H1 (cell line): ENCODE data around the gene MRPS34. TPM values are rescaled to one million over a fixed set of nuclear protein-coding genes. Genes with fewer than 3 reads are reported as not detected.

Experiments used
- CTCF ChIA-PET: fragments of 300-600 bp; sonication (Branson Sonifier 250); formaldehyde crosslinking; loops from one replicate; lab custom pipeline; 2021; ENCODE audit not compliant: partially characterized antibody; lab: Charles Lee
- POLR2A ChIA-PET: fragments of 300-600 bp; sonication (Branson Sonifier 250); formaldehyde crosslinking; loops from one replicate; lab custom pipeline; 2021; ENCODE audit warnings: inconsistent platforms; ENCODE audit not compliant: partially characterized antibody; lab: Charles Lee
- DNase-seq, 2 experiments: peaks; one replicate each; pipeline versions ENCODE4 v3.0.0 to v3.0.0-alpha.2; 2010 to 2022; ENCODE audit warnings: low spot score in 2 of 2, low read depth in 1 of 2, mixed read lengths in 1 of 2
- FAIRE-seq: peaks from 2 replicates; lab custom pipeline; 2011; peaks lifted over from hg19 to GRCh38; lab: Jason Lieb, UNC
- H2AFZ ChIP-seq: 2 replicates; pipeline ENCODE4 v1.8.1; 2012; ENCODE audit warnings: low read length, inconsistent platforms
- H2AK5ac ChIP-seq: 2 replicates; pipeline ENCODE4 v1.6.1; 2013; ENCODE audit warnings: low read depth, low read length
- H2BK120ac ChIP-seq: replicated peaks from 2 replicates; pipeline ENCODE3; 2013; ENCODE audit warnings: low read depth, low read length, inconsistent platforms
- H2BK12ac ChIP-seq: 2 replicates; pipeline ENCODE4 v1.6.1; 2013; ENCODE audit warnings: low read depth, low read length
- H2BK15ac ChIP-seq: 2 replicates; pipeline ENCODE4 v1.6.1; 2013; ENCODE audit warnings: low read length
- H2BK20ac ChIP-seq: 2 replicates; pipeline ENCODE4 v1.6.1; 2013; ENCODE audit warnings: low read length
- H2BK5ac ChIP-seq: 2 replicates; pipeline ENCODE4 v1.6.1; 2013; ENCODE audit warnings: low read depth, low read length
- H3K14ac ChIP-seq: 2 replicates; pipeline ENCODE4 v1.6.1; 2013; ENCODE audit warnings: inconsistent platforms; ENCODE audit not compliant: insufficient read length
- H3K18ac ChIP-seq: 2 replicates; pipeline ENCODE4 v1.6.1; 2013; ENCODE audit warnings: low read length; ENCODE audit errors: extremely low read depth
- H3K23ac ChIP-seq: 2 replicates; pipeline ENCODE4 v1.6.1; 2013; ENCODE audit warnings: inconsistent platforms; ENCODE audit not compliant: insufficient read length
- H3K23me2 ChIP-seq: 2 replicates; pipeline ENCODE4 v1.6.1; 2013; ENCODE audit warnings: low read depth, low read length
- H3K27ac ChIP-seq: 2 replicates; pipeline ENCODE4 v1.6.1; 2011; ENCODE audit warnings: low read depth, low read length, inconsistent platforms
- H3K27me3 ChIP-seq, 4 experiments: replicated peaks in 1 of 4; 1 replicate in 1 of 4; 2 replicates in 3 of 4; pipeline versions ENCODE4 v1.6.1 to v1.8.1; 2011 to 2013; ENCODE audit warnings: low read length in 3 of 4, mild to moderate bottlenecking in 3 of 4, inconsistent platforms in 2 of 4, mixed read lengths in 2 of 4, moderate library complexity in 1 of 4; ENCODE audit not compliant: control insufficient read depth in 3 of 4, insufficient read depth in 3 of 4; ENCODE audit errors: extremely low read depth in 1 of 4
- H3K36me3 ChIP-seq, 4 experiments: 2 replicates each; pipeline versions ENCODE4 v1.6.1 to v1.8.1; 2011 to 2013; ENCODE audit warnings: mild to moderate bottlenecking in 4 of 4, low read length in 3 of 4, moderate library complexity in 2 of 4, control low read depth in 1 of 4, inconsistent platforms in 1 of 4; ENCODE audit not compliant: insufficient read depth in 4 of 4, control insufficient read depth in 2 of 4
- H3K4ac ChIP-seq: replicated peaks from 2 replicates; pipeline ENCODE3; 2013; ENCODE audit warnings: low read length, low read depth, mixed read lengths, inconsistent platforms; ENCODE audit not compliant: insufficient read length
- H3K4me1 ChIP-seq, 4 experiments: replicated peaks in 1 of 4; 1 replicate in 1 of 4; 2 replicates in 3 of 4; pipeline versions ENCODE4 v1.6.1 to v1.8.1; 2011 to 2013; ENCODE audit warnings: low read length in 3 of 4, inconsistent platforms in 2 of 4, mixed read lengths in 1 of 4; ENCODE audit not compliant: insufficient read depth in 4 of 4, control insufficient read depth in 3 of 4
- H3K4me2 ChIP-seq, 2 experiments: 2 replicates each; pipeline versions ENCODE4 v1.6.1 to v1.8.1; 2011 to 2013; ENCODE audit warnings: low read depth in 2 of 2, low read length in 2 of 2, control low read depth in 1 of 2, inconsistent platforms in 1 of 2, mild to moderate bottlenecking in 1 of 2; ENCODE audit not compliant: insufficient read depth in 1 of 2
- H3K4me3 ChIP-seq, 4 experiments: fragments of 200-600, 300-600 bp in 1 of 4; sonication (generic), shearing (Covaris generic), sonication (Bioruptor Twin) in 1 of 4; 2 replicates each; pipeline versions ENCODE4 v1.5.1 to v1.8.1; 2011 to 2016; ENCODE audit warnings: low read length in 4 of 4, low read depth in 3 of 4, control low read depth in 2 of 4, inconsistent platforms in 2 of 4, mild to moderate bottlenecking in 2 of 4, mixed read lengths in 1 of 4, moderate library complexity in 1 of 4; ENCODE audit not compliant: insufficient read depth in 2 of 4; ENCODE audit errors: extremely low read depth in 1 of 4
- H3K56ac ChIP-seq: replicated peaks from 2 replicates; pipeline ENCODE3; 2013; ENCODE audit warnings: low read depth, mild to moderate bottlenecking, mixed read lengths, low read length, inconsistent platforms; ENCODE audit not compliant: insufficient read length
- H3K79me1 ChIP-seq: 2 replicates; pipeline ENCODE4 v1.6.1; 2013; ENCODE audit warnings: low read depth, low read length, control low read depth
- H3K79me2 ChIP-seq, 2 experiments: 2 replicates each; pipeline versions ENCODE4 v1.6.1 to v1.8.1; 2012 to 2013; ENCODE audit warnings: low read length in 2 of 2, mild to moderate bottlenecking in 2 of 2, inconsistent platforms in 1 of 2; ENCODE audit not compliant: insufficient read depth in 2 of 2, control insufficient read depth in 1 of 2
- H3K9ac ChIP-seq, 4 experiments: replicated peaks in 1 of 4; 1 replicate in 1 of 4; 2 replicates in 3 of 4; pipeline versions ENCODE4 v1.6.1 to v1.8.1; 2011 to 2013; ENCODE audit warnings: low read depth in 3 of 4, low read length in 3 of 4, control low read depth in 2 of 4, mild to moderate bottlenecking in 2 of 4, moderate library complexity in 2 of 4, inconsistent platforms in 1 of 4; ENCODE audit errors: extremely low read depth in 1 of 4
- H3K9me3 ChIP-seq, 2 experiments: 2 replicates each; pipeline versions ENCODE4 v1.6.1 to v1.8.1; 2012 to 2013; ENCODE audit warnings: mild to moderate bottlenecking in 2 of 2, moderate library complexity in 2 of 2, control low read depth in 1 of 2, inconsistent platforms in 1 of 2, low read depth in 1 of 2, low read length in 1 of 2, mixed read lengths in 1 of 2; ENCODE audit not compliant: insufficient read depth in 2 of 2
- H4K20me1 ChIP-seq, 2 experiments: replicated peaks in 1 of 2; 2 replicates each; pipeline versions ENCODE3 to v1.8.1; 2011 to 2013; ENCODE audit warnings: inconsistent platforms in 2 of 2, low read length in 2 of 2, mild to moderate bottlenecking in 1 of 2; ENCODE audit not compliant: insufficient read depth in 2 of 2, control insufficient read depth in 1 of 2
- H4K5ac ChIP-seq: 2 replicates; pipeline ENCODE4 v1.6.1; 2013; ENCODE audit warnings: low read length, low read depth, mixed read lengths, inconsistent platforms; ENCODE audit not compliant: insufficient read length
- H4K8ac ChIP-seq: 2 replicates; pipeline ENCODE4 v1.8.0; 2013; ENCODE audit warnings: mild to moderate bottlenecking, moderate library complexity, low read length, inconsistent platforms; ENCODE audit not compliant: insufficient read depth; ENCODE audit errors: extremely low read depth
- H4K91ac ChIP-seq: replicated peaks from 2 replicates; pipeline ENCODE3; 2013; ENCODE audit warnings: low read length, mixed read lengths, inconsistent platforms; ENCODE audit not compliant: insufficient read length
- ATF3 ChIP-seq: IDR thresholded peaks from 2 replicates; pipeline ENCODE4 v1.6.1; 2011; ENCODE audit warnings: low read depth, mild to moderate bottlenecking, low read length; ENCODE audit not compliant: insufficient read depth
- BRCA1 ChIP-seq: IDR thresholded peaks from 2 replicates; pipeline ENCODE4 v1.6.1; 2012; ENCODE audit warnings: low read depth, low read length, improper control_type of control experiment
- CBX8 ChIP-seq: fragments of 300-800, 300-1000 bp; sonication (generic); IDR thresholded peaks from 2 replicates; pipeline ENCODE4 v1.7.1; 2016; ENCODE audit warnings: low read depth, low read length, borderline replicate concordance
- CHD1 ChIP-seq: IDR thresholded peaks from 2 replicates; pipeline ENCODE4 v1.6.1; 2012; ENCODE audit warnings: low read depth, low read length, improper control_type of control experiment
- CREB1 ChIP-seq: IDR thresholded peaks from 2 replicates; pipeline ENCODE4 v1.6.1; 2012; ENCODE audit warnings: inconsistent platforms
- CTBP2 ChIP-seq: IDR thresholded peaks from 2 replicates; pipeline ENCODE4 v1.7.0; 2011; ENCODE audit warnings: borderline replicate concordance, mild to moderate bottlenecking, moderate library complexity, mixed read lengths, low read length; ENCODE audit not compliant: insufficient read depth, insufficient read length
- MAX ChIP-seq: IDR thresholded peaks from 2 replicates; pipeline ENCODE4 v1.6.1; 2012; ENCODE audit warnings: inconsistent platforms
- PHF8 ChIP-seq: fragments of 200-600 bp; sonication (generic); conservative IDR thresholded peaks from 2 replicates; pipeline ENCODE4 v1.7.1; 2012; ENCODE audit warnings: low read depth, mild to moderate bottlenecking, inconsistent platforms, low read length, moderate library complexity
- RFX5 ChIP-seq: IDR thresholded peaks from 2 replicates; pipeline ENCODE4 v1.6.1; 2011; ENCODE audit warnings: low read depth, low read length, improper control_type of control experiment, borderline replicate concordance
- SIRT6 ChIP-seq: IDR thresholded peaks from one replicate; pipeline ENCODE4 v1.7.1; 2012; ENCODE audit warnings: low read length, inconsistent platforms
- SUZ12 ChIP-seq: fragments of 200-600 bp; sonication (generic); IDR thresholded peaks from 2 replicates; pipeline ENCODE4 v1.6.1; 2012; ENCODE audit warnings: mild to moderate bottlenecking, inconsistent platforms, low read length, moderate library complexity, mixed read lengths
- ZNF274 ChIP-seq: IDR thresholded peaks from 2 replicates; pipeline ENCODE4 v1.7.0; 2012; ENCODE audit warnings: low read length, borderline replicate concordance; ENCODE audit errors: extremely low read depth
- WGBS, 2 experiments: shearing (Covaris generic) in 1 of 2; methylation state at CpG; one replicate each; pipeline versions ENCODE4 v1.1.6 to v1.1.7; 2013 to 2015; ENCODE audit warnings: low lambda C conversion rate in 2 of 2, mixed read lengths in 2 of 2, inconsistent platforms in 1 of 2, low coverage in 1 of 2, missing lambda C conversion rate in 1 of 2; ENCODE audit not compliant: insufficient replicate concordance in 2 of 2, insufficient coverage in 1 of 2, insufficient read length in 1 of 2; ENCODE audit errors: extremely low coverage in 1 of 2, missing lambda C conversion rate in 1 of 2; 5-methylcytosine and 5-hydroxymethylcytosine counted together
- polyA plus RNA-seq, 7 experiments: library from polyadenylated mRNA; depleted of rRNA in 3 of 7; stranded (reverse) in 5 of 7; unstranded in 2 of 7; fragments of >200 nt in 5 of 7; fragments of 200-250 nt in 2 of 7; gene quantifications; 1 replicate in 5 of 7; 2 replicates in 1 of 7; 4 replicates in 1 of 7; pipeline versions ENCODE4 v1.2.1 to v1.2.3, GENCODE V29; 2011 to 2013; ENCODE audit warnings: missing spikeins in 2 of 7, mixed read lengths in 2 of 7
- total RNA-seq: library from RNA; stranded (reverse); fragmentation: NEBNext Ultra II Directional; extraction: Animal tissue kit (Norgen Biotek cat#: 25700); gene quantifications from 2 replicates; pipeline ENCODE4 v1.2.1, GENCODE V29; 2021

MRPS34 gene
- total and polyA plus RNA-seq, 2 of the 8 experiments (the other 6 are each of a cell fraction or from before 2014, with no cell fraction given), result 168 to 252 TPM

DNA sequence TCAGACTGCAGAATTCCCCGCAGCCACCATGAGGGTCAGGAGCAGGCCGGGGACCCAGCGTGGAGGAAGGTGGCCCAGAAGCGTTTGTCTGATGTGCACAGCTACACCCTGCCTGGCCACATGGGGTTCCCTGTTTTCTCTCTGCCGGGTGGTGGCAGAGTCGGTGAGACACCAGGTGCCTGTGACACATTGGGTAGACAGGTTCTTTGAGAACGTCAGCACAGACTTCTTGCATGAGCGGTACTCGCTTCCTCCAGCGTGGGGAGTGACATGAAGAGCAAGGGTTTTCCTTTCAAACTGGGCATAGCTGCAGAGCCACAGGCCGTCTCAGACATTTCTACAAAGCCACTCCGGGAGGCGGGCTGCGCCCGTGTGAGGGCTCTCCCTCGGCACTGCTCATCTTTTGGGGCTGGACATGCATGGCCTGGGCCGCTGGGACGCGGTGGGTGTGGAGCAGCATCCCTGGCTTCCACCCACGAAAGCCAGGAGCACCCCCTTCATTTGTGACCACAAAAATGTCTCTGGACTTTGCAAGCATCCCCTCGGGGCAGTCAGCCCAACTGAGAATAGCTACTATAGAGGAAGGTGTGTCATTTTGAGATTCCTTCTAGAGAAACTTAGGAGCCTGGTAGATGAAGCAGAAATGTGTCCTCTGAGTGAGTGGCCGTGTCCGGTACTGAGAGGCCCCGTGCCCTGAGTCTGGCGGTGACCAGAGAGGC lies 27.6 kb downstream of the MRPS34 start:
- CTCF ChIA-PET, result interaction anchor here (1.4 to 3.1 kb wide), 3 partner anchors 9 to 19 kb away, joined by 3 to 12 read pairs (median 7); no protein-coding TSS in a partner anchor
- Histone ChIP-seq H3K23me2 (no peaks in the 10 kb centered on the region), H3K27me3 (no peaks in the 10 kb centered on the region), H3K56ac (no peak overlapping the region), H3K79me2 (no peaks in the 10 kb centered on the region), H2BK12ac (no peak overlapping the region), H3K9me3 (peaks cover 0 to under 1% of the 10 kb centered on the region in 2 experiments; a peak in 1 of 4 replicates), H3K14ac (no peak overlapping the region), H3K27ac (no peak overlapping the region), H3K4me2 (no peak overlapping the region), H3K9ac (no peak overlapping the region), H2BK5ac (no peak overlapping the region), H2BK20ac (no peak overlapping the region), H2AK5ac (no peak overlapping the region), H3K4me1 (no peaks in the 10 kb centered on the region), H2BK120ac (no peak overlapping the region), H3K4ac (no peak overlapping the region), H4K91ac (no peak overlapping the region), H3K79me1 (0 out of 2 replicates have a peak, but pooled peaks cover 2% of the 10 kb centered on the region), H2AFZ (no peak overlapping the region), H3K18ac (no peak overlapping the region), H4K20me1 (peaks cover 0 to 5% of the 10 kb centered on the region in 2 experiments), H3K36me3 (peaks cover 0 to 12% (median 2%) of the 10 kb centered on the region in 4 experiments; a peak in 3 of 8 replicates), H3K4me3 (no peak overlapping the region), H3K23ac (no peak overlapping the region), H4K8ac (peak overlapping the region; percentile 3; the same call in 1 of the 2 replicates), H2BK15ac (no peak overlapping the region), H4K5ac (no peak overlapping the region)
- FAIRE-seq, result no peak
- DNase-seq, result no peak
- WGBS, 2 experiments, result 95% methylated on average over 25 of the region's 25 CpGs; no CpG with 5 or more reads in 1 of the 2 experiments
- POLR2A ChIA-PET, result interaction anchor here (1.7 to 5.5 kb wide), 4 partner anchors 10 to 39 kb away, joined by 4 to 18 read pairs (median 6); partner anchors contain the start of gene MAPK8IP3
- TF ChIP-seq CBX8, result no peak
- no peak for TF ChIP-seq CREB1
- TF ChIP-seq SUZ12, result no peak
- TF ChIP-seq CTBP2, result no peak
- no peak for TF ChIP-seq BRCA1
- no peak for TF ChIP-seq MAX
- no peak for TF ChIP-seq CHD1
- no peak for TF ChIP-seq ZNF274
- TF ChIP-seq ATF3, result no peak
- TF ChIP-seq RFX5, result no peak
- TF ChIP-seq PHF8, result no peak
- no peak for TF ChIP-seq SIRT6
